K562 (cell line): Measurements from ENCODE around the gene ATAD2B. TPM values are rescaled to one million over a fixed set of nuclear protein-coding genes. Genes with fewer than 3 reads are reported as not detected.

Experiments
- DPF2 ChIP-seq: fragments of 450-650 bp; IDR thresholded peaks from 2 replicates; pipeline ENCODE4 v1.6.1; 2016
- ELF4 ChIP-seq: fragments of 450-650 bp; formaldehyde crosslinking; IDR thresholded peaks from 2 replicates; pipeline ENCODE4 v1.4.0; 2022; ENCODE audit warnings: missing genetic modification characterization
- FOXJ2 ChIP-seq: fragments of 200-800 bp; sonication (Bioruptor generic); IDR thresholded peaks from 2 replicates; pipeline ENCODE4 v1.6.1; 2016; ENCODE audit warnings: missing genetic modification characterization, missing compliant biosample characterization
- GATA2 ChIP-seq: sonication (generic); formaldehyde crosslinking; IDR thresholded peaks from 2 replicates; pipeline ENCODE4 v1.4.0; 2020; ENCODE audit warnings: mild to moderate bottlenecking, missing genetic modification reagents
- ILF3 ChIP-seq: fragments of 450-650 bp; IDR thresholded peaks from 2 replicates; pipeline ENCODE4 v1.6.1; 2018; ENCODE audit warnings: antibody characterized with exemption, mild to moderate bottlenecking, moderate library complexity, borderline replicate concordance
- KDM5B ChIP-seq: fragments of 200-600 bp; sonication (generic); IDR thresholded peaks from 2 replicates; pipeline ENCODE4 v1.6.1; 2012; ENCODE audit warnings: low read depth, mild to moderate bottlenecking, moderate library complexity, low read length, control low read depth, inconsistent platforms; ENCODE audit not compliant: insufficient replicate concordance
- NRF1 ChIP-seq, 2 experiments: fragments of 450-650 bp; IDR thresholded peaks in 1 of 2; conservative IDR thresholded peaks in 1 of 2; 2 replicates each; pipeline ENCODE4 v1.6.1; 2014; ENCODE audit warnings: mild to moderate bottlenecking in 2 of 2
- SUPT5H ChIP-seq: fragments of 450-650 bp; IDR thresholded peaks from 2 replicates; pipeline ENCODE4 v1.6.1; 2016
- TAL1 ChIP-seq: fragments of 450-650 bp; IDR thresholded peaks from 2 replicates; pipeline ENCODE4 v1.6.1; 2016; ENCODE audit warnings: mild to moderate bottlenecking
- YY1 ChIP-seq, 3 experiments: IDR thresholded peaks; 2 replicates each; pipeline ENCODE4 v1.6.1; 2011; ENCODE audit warnings: low read length in 2 of 3, mild to moderate bottlenecking in 2 of 3, moderate library complexity in 2 of 3, borderline replicate concordance in 1 of 3, control low read depth in 1 of 3, low read depth in 1 of 3; ENCODE audit not compliant: insufficient read depth in 3 of 3, insufficient replicate concordance in 2 of 3, control insufficient read depth in 1 of 3, insufficient read length in 1 of 3; ENCODE audit errors: extremely low read depth in 1 of 3
- ZNF589 ChIP-seq: fragments of 200-800 bp; sonication (Bioruptor generic); IDR thresholded peaks from 2 replicates; pipeline ENCODE4 v1.6.1; 2016; ENCODE audit warnings: low read depth, missing genetic modification characterization, missing compliant biosample characterization
- polyA plus RNA-seq, 8 experiments: library from polyadenylated mRNA; depleted of rRNA in 4 of 8; stranded (reverse) in 5 of 8; unstranded in 3 of 8; fragments of >200 nt; fragmentation: Nextera tagmentation in 2 of 8; fragmentation: Illumina TruSeq in 1 of 8; extraction: Ambion mirVana in 2 of 8; extraction: Trizol in 1 of 8; gene quantifications; 2 replicates each; pipeline versions ENCODE4 v1.2.1 to v1.2.3, GENCODE V29; 2011 to 2014; ENCODE audit warnings: inconsistent platforms in 1 of 8, missing spikeins in 1 of 8
- total RNA-seq, 7 experiments: library from RNA; depleted of rRNA in 6 of 7; stranded (reverse); fragments of >200 nt in 6 of 7; fragmentation: Illumina TruSeq in 2 of 7; extraction: Trizol in 2 of 7; gene quantifications; 2 replicates each; pipeline versions ENCODE4 v1.2.1 to v1.2.3, GENCODE V29; 2011 to 2021; ENCODE audit warnings: low replicate concordance in 1 of 7
- TF ChIP-seq, protein P1 (sequence below): sonication (generic); formaldehyde crosslinking; IDR thresholded peaks from 2 replicates; pipeline ENCODE4 v1.8.0; 2022; ENCODE audit warnings: mild to moderate bottlenecking, missing genetic modification reagents
- TF ChIP-seq, protein P2 (sequence below), 2 experiments: fragments of 150-350 bp in 1 of 2; IDR thresholded peaks; 2 replicates each; pipeline ENCODE4 v1.6.1; 2012 to 2016; ENCODE audit warnings: low read depth in 2 of 2, low read length in 2 of 2, mild to moderate bottlenecking in 1 of 2, moderate library complexity in 1 of 2
- TF ChIP-seq, protein P3 (sequence below): fragments of 200-800 bp; sonication (Bioruptor generic); IDR thresholded peaks from 2 replicates; pipeline ENCODE4 v1.6.1; 2017; ENCODE audit warnings: missing genetic modification characterization, missing compliant biosample characterization
- TF ChIP-seq, protein P4 (sequence below): fragments of 250-450 bp; sonication (Bioruptor Pico); IDR thresholded peaks from 2 replicates; pipeline ENCODE4 v1.4.0; 2020; ENCODE audit warnings: mild to moderate bottlenecking

Gene ATAD2B
- total and polyA plus RNA-seq, 9 of the 15 experiments (the other 6 are each of a cell fraction or from before 2014, with no cell fraction given): 3.2 to 21.6 (median 11.4) TPM

DNA sequence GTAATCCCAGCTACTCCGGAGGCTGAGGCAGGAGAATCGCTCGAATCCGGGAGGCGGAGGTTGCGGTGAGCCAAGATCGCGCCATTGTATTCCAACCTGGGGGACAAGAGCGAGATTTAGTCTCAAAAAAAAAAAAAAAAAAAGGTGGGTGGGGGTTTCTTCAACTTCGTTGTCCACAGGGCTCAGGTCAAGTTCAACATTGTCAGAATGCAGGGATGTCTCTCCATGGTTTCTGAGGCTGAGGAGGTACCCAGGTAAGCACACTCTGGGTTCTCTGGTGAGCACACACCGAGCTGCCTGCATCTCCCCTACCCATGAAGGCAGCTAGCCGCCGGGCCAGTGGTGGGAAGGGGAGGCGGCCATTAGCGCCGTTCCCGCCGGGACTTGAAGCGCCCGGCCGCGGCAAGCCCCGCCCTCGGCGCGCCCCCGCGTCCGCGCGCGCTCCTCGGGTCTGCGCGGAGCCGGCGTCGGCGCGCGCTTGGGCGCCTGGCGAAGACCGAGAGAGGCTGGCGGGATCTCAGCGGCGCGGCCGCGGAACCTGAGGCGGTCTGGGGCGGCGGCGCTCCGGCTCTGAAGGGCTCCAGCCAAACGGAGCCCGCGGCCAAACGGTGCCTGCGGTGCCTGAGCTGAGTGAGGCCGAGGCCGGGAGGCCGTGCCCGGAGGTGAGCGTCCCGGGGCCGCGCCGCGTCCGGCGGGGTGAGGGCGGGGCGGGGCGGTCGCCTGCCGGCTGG lies 13.2 kb upstream of the ATAD2B start, which contains the start of gene UBXN2A (continued):
- TF ChIP-seq, protein P1, sequence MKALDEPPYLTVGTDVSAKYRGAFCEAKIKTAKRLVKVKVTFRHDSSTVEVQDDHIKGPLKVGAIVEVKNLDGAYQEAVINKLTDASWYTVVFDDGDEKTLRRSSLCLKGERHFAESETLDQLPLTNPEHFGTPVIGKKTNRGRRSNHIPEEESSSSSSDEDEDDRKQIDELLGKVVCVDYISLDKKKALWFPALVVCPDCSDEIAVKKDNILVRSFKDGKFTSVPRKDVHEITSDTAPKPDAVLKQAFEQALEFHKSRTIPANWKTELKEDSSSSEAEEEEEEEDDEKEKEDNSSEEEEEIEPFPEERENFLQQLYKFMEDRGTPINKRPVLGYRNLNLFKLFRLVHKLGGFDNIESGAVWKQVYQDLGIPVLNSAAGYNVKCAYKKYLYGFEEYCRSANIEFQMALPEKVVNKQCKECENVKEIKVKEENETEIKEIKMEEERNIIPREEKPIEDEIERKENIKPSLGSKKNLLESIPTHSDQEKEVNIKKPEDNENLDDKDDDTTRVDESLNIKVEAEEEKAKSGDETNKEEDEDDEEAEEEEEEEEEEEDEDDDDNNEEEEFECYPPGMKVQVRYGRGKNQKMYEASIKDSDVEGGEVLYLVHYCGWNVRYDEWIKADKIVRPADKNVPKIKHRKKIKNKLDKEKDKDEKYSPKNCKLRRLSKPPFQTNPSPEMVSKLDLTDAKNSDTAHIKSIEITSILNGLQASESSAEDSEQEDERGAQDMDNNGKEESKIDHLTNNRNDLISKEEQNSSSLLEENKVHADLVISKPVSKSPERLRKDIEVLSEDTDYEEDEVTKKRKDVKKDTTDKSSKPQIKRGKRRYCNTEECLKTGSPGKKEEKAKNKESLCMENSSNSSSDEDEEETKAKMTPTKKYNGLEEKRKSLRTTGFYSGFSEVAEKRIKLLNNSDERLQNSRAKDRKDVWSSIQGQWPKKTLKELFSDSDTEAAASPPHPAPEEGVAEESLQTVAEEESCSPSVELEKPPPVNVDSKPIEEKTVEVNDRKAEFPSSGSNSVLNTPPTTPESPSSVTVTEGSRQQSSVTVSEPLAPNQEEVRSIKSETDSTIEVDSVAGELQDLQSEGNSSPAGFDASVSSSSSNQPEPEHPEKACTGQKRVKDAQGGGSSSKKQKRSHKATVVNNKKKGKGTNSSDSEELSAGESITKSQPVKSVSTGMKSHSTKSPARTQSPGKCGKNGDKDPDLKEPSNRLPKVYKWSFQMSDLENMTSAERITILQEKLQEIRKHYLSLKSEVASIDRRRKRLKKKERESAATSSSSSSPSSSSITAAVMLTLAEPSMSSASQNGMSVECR: peak; percentile 29; the same call in 1 of the 2 replicates
- peak; percentile 50 to 54; a peak in 2 of 4 replicates for TF ChIP-seq NRF1 (conservative IDR thresholded peaks at IDR 0.05 in 1 of 2, IDR thresholded peaks at IDR 0.05 in 1 of 2)
- no peak for TF ChIP-seq GATA2 (CRISPR knock-in tag)
- TF ChIP-seq, protein P2, sequence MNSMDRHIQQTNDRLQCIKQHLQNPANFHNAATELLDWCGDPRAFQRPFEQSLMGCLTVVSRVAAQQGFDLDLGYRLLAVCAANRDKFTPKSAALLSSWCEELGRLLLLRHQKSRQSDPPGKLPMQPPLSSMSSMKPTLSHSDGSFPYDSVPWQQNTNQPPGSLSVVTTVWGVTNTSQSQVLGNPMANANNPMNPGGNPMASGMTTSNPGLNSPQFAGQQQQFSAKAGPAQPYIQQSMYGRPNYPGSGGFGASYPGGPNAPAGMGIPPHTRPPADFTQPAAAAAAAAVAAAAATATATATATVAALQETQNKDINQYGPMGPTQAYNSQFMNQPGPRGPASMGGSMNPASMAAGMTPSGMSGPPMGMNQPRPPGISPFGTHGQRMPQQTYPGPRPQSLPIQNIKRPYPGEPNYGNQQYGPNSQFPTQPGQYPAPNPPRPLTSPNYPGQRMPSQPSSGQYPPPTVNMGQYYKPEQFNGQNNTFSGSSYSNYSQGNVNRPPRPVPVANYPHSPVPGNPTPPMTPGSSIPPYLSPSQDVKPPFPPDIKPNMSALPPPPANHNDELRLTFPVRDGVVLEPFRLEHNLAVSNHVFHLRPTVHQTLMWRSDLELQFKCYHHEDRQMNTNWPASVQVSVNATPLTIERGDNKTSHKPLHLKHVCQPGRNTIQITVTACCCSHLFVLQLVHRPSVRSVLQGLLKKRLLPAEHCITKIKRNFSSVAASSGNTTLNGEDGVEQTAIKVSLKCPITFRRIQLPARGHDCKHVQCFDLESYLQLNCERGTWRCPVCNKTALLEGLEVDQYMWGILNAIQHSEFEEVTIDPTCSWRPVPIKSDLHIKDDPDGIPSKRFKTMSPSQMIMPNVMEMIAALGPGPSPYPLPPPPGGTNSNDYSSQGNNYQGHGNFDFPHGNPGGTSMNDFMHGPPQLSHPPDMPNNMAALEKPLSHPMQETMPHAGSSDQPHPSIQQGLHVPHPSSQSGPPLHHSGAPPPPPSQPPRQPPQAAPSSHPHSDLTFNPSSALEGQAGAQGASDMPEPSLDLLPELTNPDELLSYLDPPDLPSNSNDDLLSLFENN (IDR thresholded peaks at IDR 0.05; ENCODE audit: low read depth in 2 of 2, low read length in 2 of 2): 0 out of 4 replicates have a peak, but pooled peaks of 1 of the 2 experiments have one; percentile 38
- TF ChIP-seq KDM5B: peak; percentile 88
- TF ChIP-seq ZNF589 (CRISPR knock-in tag): peak; percentile 44; the same call in 1 of the 2 replicates
- no peak for TF ChIP-seq ELF4 (CRISPR knock-in tag)
- TF ChIP-seq SUPT5H: peak; percentile 81
- TF ChIP-seq YY1 (IDR thresholded peaks at IDR 0.05; ENCODE audit: borderline replicate concordance in 1 of 3, control insufficient read depth in 1 of 3, extremely low read depth in 1 of 3, insufficient read depth in 3 of 3, insufficient read length in 1 of 3, insufficient replicate concordance in 2 of 3, low read depth in 1 of 3, low read length in 2 of 3): peak; percentile 70 to 96 (median 94)
- TF ChIP-seq FOXJ2 (tag): no peak
- TF ChIP-seq, protein P3, sequence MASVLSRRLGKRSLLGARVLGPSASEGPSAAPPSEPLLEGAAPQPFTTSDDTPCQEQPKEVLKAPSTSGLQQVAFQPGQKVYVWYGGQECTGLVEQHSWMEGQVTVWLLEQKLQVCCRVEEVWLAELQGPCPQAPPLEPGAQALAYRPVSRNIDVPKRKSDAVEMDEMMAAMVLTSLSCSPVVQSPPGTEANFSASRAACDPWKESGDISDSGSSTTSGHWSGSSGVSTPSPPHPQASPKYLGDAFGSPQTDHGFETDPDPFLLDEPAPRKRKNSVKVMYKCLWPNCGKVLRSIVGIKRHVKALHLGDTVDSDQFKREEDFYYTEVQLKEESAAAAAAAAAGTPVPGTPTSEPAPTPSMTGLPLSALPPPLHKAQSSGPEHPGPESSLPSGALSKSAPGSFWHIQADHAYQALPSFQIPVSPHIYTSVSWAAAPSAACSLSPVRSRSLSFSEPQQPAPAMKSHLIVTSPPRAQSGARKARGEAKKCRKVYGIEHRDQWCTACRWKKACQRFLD (CRISPR knock-in tag): peak; percentile 78
- no peak for TF ChIP-seq TAL1
- TF ChIP-seq, protein P4, sequence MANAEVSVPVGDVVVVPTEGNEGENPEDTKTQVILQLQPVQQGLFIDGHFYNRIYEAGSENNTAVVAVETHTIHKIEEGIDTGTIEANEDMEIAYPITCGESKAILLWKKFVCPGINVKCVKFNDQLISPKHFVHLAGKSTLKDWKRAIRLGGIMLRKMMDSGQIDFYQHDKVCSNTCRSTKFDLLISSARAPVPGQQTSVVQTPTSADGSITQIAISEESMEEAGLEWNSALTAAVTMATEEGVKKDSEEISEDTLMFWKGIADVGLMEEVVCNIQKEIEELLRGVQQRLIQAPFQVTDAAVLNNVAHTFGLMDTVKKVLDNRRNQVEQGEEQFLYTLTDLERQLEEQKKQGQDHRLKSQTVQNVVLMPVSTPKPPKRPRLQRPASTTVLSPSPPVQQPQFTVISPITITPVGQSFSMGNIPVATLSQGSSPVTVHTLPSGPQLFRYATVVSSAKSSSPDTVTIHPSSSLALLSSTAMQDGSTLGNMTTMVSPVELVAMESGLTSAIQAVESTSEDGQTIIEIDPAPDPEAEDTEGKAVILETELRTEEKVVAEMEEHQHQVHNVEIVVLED: peak; percentile 62
- no peak for TF ChIP-seq ILF3
- TF ChIP-seq DPF2: 0 out of 2 replicates have a peak, but pooled peaks have one; percentile 17
